Stimulated activated CD8-positive, alpha-beta memory T cell treated with anti-CD3 and anti-CD28 coated beads, Interleukin-15, amount 100 ng/mL, for 48 hours (primary cell): ENCODE measurements around the gene GOLPH3.
"Not testable (repeated sequence)": the region's sequence is repeated elsewhere in the genome, so short reads cannot be mapped to it uniquely, and the experiment has no call there.

ENCODE experiments used
- DNase-seq, 2 donors: peaks; one replicate each; pipeline ENCODE4 v3.0.0-alpha.2; 2020; ENCODE audit warnings: low read depth in 2 of 2

Gene GOLPH3

DNA sequence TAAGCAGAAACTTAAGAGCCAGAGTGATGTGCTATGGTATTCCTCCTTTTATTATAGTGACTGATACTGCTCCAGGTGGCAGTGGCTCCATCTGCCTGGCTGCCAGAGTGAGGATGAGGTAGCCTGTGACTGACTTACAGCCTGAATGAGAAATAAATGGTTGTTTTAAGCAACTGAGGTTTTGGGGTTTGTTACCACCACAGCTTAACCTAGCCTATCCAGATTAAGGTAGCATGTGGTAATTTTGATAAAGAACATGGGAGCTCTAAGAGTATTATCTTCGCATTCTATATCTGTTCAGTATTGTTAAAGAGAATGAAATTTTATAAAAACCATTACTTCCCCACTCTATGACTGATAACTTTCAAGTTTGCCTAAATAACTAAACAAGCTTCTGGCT is 39.0 kb downstream of the GOLPH3 start:
- DNase-seq = no peak

GRCh38 chr5:32132757-32133156 is 41.4 kb downstream of the GOLPH3 start:
- DNase-seq = no peak

DNA sequence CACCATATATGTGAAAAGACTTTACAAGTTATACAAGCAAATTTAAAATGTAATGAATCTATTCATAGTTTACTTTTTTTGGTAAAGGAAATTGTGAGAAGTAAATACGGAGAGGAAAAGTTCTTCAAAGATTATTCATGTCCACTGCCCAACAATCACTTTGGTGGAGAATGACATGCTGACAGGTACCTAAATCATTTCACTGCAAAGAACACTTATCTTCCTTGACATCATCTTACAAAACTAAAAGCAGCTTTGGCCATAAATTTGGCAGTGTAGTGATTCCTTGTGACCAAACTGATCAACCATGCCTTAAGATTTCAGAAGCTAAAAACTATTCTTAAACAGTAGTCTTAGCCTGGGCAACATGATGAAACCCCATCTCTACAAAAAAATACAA is 42.5 kb downstream of the GOLPH3 start:
- no peak for DNase-seq

- no peak for DNase-seq
Observed at GRCh38 chr5:32130865-32131264, 43.3 kb downstream of the GOLPH3 start.

DNA sequence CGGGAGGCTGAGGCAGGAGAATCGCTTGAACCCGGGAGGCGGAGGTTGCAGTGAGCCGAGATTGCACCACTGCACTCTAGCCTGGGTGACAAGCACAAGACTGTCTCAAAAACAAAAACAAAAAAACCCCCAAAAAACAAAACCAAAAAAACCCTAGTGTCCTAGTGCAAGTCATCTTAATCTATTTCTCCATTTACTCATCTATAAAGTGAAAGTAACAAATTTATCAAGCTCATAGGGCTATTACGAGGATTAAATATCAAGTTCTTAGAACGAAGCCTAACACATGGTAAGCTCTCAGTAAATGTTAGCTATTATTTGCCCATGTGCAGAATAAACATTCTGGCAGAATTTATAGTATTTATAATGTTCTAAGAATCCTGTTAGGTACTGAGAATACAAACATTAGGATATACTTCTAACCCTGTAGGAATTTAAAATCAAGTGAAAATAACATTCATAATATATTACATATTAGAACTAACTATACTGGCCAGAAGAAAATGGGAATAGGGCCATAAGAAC is 45.0 kb downstream of the GOLPH3 start:
- DNase-seq = no peak

- no peak for DNase-seq
Observed at GRCh38 chr5:32127711-32128110, 46.4 kb downstream of the GOLPH3 start.

DNA sequence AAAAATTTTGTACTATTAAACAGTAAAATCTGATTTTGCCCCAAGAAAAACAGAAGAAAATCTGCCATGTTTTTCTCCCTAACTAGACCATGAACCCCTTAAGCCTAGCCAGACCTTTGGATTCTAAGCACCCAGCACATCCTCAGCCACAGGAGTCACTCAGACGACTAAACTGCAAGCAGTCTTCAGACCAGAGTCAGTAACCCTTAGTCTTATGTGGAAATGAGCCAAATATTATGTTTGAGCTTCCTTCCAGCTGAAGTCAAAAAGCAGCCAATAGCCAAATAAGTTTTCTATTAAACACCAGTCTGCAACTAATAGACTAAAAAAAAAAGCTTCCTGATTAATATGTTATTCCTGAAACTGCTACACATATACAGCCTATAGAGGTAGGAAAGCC is 47.4 kb downstream of the GOLPH3 start:
- DNase-seq = no peak

GRCh38 chr5:32123889-32124676 is 50.0 kb downstream of the GOLPH3 start:
- no peak for DNase-seq

GRCh38 chr5:32123058-32123805 is 50.9 kb downstream of the GOLPH3 start:
- DNase-seq = no peak

- DNase-seq = not testable (repeated sequence)
Observed at GRCh38 chr5:32118922-32119321, 55.2 kb downstream of the GOLPH3 start.

GRCh38 chr5:32116574-32117313 is 57.4 kb downstream of the GOLPH3 start:
- no peak for DNase-seq

- no peak for DNase-seq
Observed at GRCh38 chr5:32115985-32116384, 58.1 kb downstream of the GOLPH3 start.

DNA sequence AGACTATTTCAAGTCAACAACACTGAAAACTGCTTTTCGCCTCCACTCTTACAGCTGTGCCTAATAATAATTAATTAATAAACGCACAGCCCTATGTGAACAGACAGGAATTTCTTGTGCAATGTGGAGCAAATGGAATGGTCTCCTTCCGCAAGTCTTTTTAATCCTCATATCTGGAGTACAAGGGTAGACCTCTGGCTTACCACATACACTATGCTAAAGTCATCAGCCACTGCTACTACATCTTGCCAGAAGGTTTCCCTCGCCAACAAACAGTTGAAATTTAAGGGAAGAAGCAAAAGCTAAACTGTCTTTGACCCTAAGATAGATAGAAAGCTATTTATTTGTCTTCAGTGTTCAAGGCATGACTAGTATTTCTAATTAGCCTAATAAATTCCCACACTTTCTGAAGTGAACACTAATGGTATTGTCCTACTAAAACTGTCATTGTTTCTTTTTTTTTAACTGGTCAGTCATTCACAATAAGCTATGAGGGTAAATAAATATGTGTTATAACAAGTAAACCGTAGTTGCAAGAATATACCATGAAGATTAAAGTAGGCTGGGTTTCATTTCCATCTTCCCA is 63.9 kb downstream of the GOLPH3 start:
- no peak for DNase-seq

- DNase-seq = no peak
Observed at GRCh38 chr5:32109236-32109635, 64.9 kb downstream of the GOLPH3 start.

DNA sequence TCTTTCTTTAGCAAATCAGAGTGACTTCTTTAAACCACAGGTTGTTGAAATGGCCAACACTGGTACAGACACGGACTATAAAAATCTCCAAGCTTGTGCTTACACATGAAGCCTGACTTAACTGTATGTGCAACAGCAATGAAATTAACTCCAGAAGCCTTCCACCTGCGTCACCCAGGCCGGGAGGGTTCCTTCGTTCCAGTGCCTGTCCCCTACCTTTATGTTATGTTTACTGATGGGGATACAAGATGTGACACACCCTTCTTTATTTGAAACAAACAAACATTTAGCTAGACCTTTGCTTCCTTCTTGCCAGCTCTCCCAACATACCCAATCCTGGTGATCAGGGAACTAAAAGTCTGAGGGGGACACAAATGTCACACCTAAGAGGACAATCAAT is 66.0 kb downstream of the GOLPH3 start:
- no peak for DNase-seq

- no peak for DNase-seq
Observed at GRCh38 chr5:32107291-32107690, 66.8 kb downstream of the GOLPH3 start.

DNA sequence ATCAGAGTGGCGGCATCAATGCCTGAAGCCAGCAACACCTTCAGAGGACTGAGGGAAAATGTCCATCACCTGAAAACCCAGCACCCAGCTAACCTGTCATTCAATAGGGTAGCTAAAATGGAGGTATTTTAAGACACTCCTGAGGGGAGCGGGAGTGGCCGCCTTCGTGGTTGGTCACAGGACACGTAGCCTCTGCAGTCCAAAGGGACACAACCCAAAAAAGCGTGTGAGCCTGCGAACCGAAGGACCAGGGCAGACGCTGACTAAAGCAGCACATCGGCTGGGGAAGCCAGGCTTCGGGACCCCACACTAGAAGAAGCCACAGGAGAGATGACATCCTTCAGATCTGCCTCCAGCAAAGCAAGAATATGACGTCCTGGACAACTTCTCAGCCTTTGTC is 70.6 kb downstream of the GOLPH3 start:
- DNase-seq = no peak

DNA sequence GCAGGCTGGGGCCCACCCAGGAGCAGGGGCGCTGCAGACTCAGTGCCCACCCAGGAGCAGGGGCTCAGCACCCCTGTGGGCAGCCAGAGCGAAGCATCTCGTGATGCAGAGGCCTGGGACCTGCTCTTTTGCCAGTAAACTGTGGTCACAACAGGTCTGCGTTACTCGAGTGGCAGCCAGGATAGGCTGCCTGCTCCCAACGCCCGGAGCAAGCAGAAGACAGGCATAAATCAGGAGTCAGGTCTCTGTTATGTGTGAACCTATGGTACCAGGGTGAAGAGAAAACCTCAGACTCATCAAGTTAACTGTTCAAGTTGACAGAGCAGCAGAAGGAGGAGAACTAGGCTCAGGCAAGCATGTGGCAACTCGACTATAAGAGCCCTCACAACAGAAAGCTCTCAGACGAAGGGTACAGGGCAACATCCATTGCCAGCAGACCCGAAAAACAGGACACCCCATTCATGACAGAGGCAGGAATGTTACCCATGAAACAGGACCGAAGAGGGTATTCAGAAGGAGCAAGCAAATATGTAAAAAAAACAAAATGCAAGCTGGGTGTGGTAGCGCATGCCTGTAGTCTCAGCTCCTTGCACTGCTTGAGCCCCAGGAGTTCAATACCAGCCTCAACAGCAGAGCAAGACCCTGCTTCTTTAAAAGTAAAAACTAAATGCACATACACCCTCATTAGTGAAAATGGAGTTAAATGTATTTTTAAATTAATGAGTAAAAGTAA is 71.7 kb downstream of the GOLPH3 start:
- DNase-seq = no peak

DNA sequence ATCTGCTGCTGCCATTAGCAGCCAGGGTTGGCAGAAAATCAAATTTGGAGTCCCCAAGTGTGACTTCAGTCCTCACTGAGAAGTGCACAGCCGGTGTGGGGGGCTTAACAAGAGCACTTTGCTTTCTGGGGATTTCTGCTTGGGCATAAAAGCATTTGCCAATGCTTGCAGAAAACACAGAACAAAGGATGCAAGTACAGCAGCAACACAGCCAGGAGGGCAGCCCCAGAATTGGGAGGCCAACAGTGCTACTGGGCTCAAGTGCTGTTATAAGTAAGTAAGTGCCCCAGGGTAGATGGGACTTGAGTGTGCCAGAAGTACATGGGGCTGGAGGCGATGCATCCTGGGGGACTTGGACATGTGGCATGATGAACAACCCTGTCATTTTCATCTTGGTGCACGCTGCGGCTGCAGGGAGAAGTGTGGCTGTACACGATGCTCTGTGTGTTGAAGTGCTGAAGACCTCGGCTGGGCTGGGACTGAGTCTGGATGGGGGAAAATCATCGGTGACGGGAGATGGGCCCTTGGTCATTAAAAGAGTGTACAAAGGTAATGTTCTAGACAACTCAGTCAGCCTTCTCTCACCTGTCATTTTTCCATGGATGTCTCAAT is 73.3 kb downstream of the GOLPH3 start:
- DNase-seq = no peak

- DNase-seq = no peak
Observed at GRCh38 chr5:32100230-32100629, 73.9 kb downstream of the GOLPH3 start.

GRCh38 chr5:32099486-32100035 is 74.6 kb downstream of the GOLPH3 start:
- no peak for DNase-seq
